ENCODE measurements around the gene FAM53A. TPM values are rescaled to one million over a fixed set of nuclear protein-coding genes. Genes with fewer than 3 reads are reported as not detected.
A peak's percentile ranks its signal among the peaks of the same experiment; 100 is the strongest.
"Not testable (repeated sequence)": the region's sequence is repeated elsewhere in the genome, so short reads cannot be mapped to it uniquely, and the experiment has no call there.

Gene FAM53A
- polyA plus RNA-seq, 2 of the 4 experiments (the other 2 are of a cell fraction) = 0.87 to 1.2 TPM

GRCh38 chr4:1607436-1608195 is 76.5 kb downstream of the FAM53A start:
- H3K27ac ChIP-seq; CTCF ChIA-PET; FAIRE-seq; H3K4me2 ChIP-seq; H3K9me3 ChIP-seq; POLR2A ChIA-PET; ATAC-seq; DNase-seq (ENCODE audit: low read depth in 1 of 2, low spot score in 1 of 2); H3K4me3 ChIP-seq: not testable (repeated sequence)
- peaks cover 10% of the 10 kb centered on the region; the same call in 1 of the 3 replicates for H3K4me1 ChIP-seq
- WGBS (ENCODE audit: missing lambda C conversion rate) = 75% methylated on average over 21 of the region's 23 CpGs

- H3K4me1 ChIP-seq = peaks cover 10% of the 10 kb centered on the region; the same call in 1 of the 3 replicates
- H3K9me3 ChIP-seq = no peaks in the 10 kb centered on the region
- no peak overlapping the region for H3K27ac ChIP-seq
- ChIA-PET CTCF (interaction anchor here (1.2 kb wide), 1 partner anchor 25 kb away, joined by 3 read pairs; no protein-coding TSS in a partner anchor), POLR2A (no interaction called here)
- ATAC-seq = peak in 1 of 2 experiments; percentile 46; a peak in 3 of 6 replicates
- no peak for FAIRE-seq
- no peak overlapping the region for H3K4me3 ChIP-seq
- TF ChIP-seq RCOR1 (IDR thresholded peaks at IDR 0.05; ENCODE audit: low read depth, low read length) (no peak), FOSL2 (IDR thresholded peaks at IDR 0.05) (no peak), FOSL2 (CRISPR knock-in tag; IDR thresholded peaks at IDR 0.05) (no peak), JUN (IDR thresholded peaks at IDR 0.05) (no peak), MYC (IDR thresholded peaks at IDR 0.05; ENCODE audit: borderline replicate concordance, low read length) (no peak), REST (IDR thresholded peaks at IDR 0.05) (no peak), BHLHE40 (IDR thresholded peaks at IDR 0.05; ENCODE audit: low read depth, low read length) (no peak)
- TF ChIP-seq, protein P1, sequence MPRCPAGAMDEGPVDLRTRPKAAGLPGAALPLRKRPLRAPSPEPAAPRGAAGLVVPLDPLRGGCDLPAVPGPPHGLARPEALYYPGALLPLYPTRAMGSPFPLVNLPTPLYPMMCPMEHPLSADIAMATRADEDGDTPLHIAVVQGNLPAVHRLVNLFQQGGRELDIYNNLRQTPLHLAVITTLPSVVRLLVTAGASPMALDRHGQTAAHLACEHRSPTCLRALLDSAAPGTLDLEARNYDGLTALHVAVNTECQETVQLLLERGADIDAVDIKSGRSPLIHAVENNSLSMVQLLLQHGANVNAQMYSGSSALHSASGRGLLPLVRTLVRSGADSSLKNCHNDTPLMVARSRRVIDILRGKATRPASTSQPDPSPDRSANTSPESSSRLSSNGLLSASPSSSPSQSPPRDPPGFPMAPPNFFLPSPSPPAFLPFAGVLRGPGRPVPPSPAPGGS (IDR thresholded peaks at IDR 0.05) = no peak
- TF ChIP-seq, protein P2, sequence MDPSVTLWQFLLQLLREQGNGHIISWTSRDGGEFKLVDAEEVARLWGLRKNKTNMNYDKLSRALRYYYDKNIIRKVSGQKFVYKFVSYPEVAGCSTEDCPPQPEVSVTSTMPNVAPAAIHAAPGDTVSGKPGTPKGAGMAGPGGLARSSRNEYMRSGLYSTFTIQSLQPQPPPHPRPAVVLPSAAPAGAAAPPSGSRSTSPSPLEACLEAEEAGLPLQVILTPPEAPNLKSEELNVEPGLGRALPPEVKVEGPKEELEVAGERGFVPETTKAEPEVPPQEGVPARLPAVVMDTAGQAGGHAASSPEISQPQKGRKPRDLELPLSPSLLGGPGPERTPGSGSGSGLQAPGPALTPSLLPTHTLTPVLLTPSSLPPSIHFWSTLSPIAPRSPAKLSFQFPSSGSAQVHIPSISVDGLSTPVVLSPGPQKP (IDR thresholded peaks at IDR 0.05; ENCODE audit: low read depth, low read length) = no peak
- DNase-seq (ENCODE audit: low read depth in 1 of 2, low spot score in 1 of 2) = no peak
- WGBS (ENCODE audit: missing lambda C conversion rate) = 92% methylated on average over 4 of the region's 19 CpGs
- no peak overlapping the region for H3K4me2 ChIP-seq
These were observed 79.4 kb downstream of the FAM53A start for GRCh38 chr4:1604706-1605205.

GRCh38 chr4:1604181-1604705 is 79.9 kb downstream of the FAM53A start:
- FAIRE-seq = no peak
- Histone ChIP-seq H3K4me3 (no peak overlapping the region), H3K4me1 (peaks cover 10% of the 10 kb centered on the region; the same call in 1 of the 3 replicates), H3K9me3 (no peaks in the 10 kb centered on the region), H3K27ac (0 out of 6 replicates have a peak overlapping the region, but pooled peaks of 1 of the 2 experiments have one; percentile 44), H3K4me2 (peak overlapping the region; percentile 26; the same call in 2 of the 3 replicates)
- ChIA-PET CTCF (no interaction called here), POLR2A (no interaction called here)
- peak; percentile 41 to 70; a peak in 3 of 6 replicates for ATAC-seq
- DNase-seq (ENCODE audit: low read depth in 1 of 2, low spot score in 1 of 2) = peak in 1 of 2 experiments; percentile 13
- WGBS (ENCODE audit: missing lambda C conversion rate) = 61% methylated on average over 9 of the region's 23 CpGs
- TF ChIP-seq EP300 (IDR thresholded peaks at IDR 0.05) = no peak
- TF ChIP-seq HOXB5 (CRISPR knock-in tag; IDR thresholded peaks at IDR 0.05) = no peak
- no peak for TF ChIP-seq ZSCAN20 (CRISPR knock-in tag; IDR thresholded peaks at IDR 0.05)
- TF ChIP-seq, protein P3, sequence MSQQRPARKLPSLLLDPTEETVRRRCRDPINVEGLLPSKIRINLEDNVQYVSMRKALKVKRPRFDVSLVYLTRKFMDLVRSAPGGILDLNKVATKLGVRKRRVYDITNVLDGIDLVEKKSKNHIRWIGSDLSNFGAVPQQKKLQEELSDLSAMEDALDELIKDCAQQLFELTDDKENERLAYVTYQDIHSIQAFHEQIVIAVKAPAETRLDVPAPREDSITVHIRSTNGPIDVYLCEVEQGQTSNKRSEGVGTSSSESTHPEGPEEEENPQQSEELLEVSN (IDR thresholded peaks at IDR 0.05; ENCODE audit: borderline replicate concordance, low read depth) = no peak
- TF ChIP-seq MAZ (IDR thresholded peaks at IDR 0.05; ENCODE audit: borderline replicate concordance, low read depth, low read length) = no peak
- TF ChIP-seq PBX3 (IDR thresholded peaks at IDR 0.05) = no peak
- TF ChIP-seq, protein P4, sequence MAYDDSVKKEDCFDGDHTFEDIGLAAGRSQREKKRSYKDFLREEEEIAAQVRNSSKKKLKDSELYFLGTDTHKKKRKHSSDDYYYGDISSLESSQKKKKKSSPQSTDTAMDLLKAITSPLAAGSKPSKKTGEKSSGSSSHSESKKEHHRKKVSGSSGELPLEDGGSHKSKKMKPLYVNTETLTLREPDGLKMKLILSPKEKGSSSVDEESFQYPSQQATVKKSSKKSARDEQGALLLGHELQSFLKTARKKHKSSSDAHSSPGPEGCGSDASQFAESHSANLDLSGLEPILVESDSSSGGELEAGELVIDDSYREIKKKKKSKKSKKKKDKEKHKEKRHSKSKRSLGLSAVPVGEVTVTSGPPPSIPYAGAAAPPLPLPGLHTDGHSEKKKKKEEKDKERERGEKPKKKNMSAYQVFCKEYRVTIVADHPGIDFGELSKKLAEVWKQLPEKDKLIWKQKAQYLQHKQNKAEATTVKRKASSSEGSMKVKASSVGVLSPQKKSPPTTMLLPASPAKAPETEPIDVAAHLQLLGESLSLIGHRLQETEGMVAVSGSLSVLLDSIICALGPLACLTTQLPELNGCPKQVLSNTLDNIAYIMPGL (CRISPR knock-in tag; IDR thresholded peaks at IDR 0.05; ENCODE audit: borderline replicate concordance) = no peak
- TF ChIP-seq, protein P2 (IDR thresholded peaks at IDR 0.05; ENCODE audit: low read depth, low read length) = no peak
- TF ChIP-seq EHF (CRISPR knock-in tag; IDR thresholded peaks at IDR 0.05) = no peak
- TF ChIP-seq TFCP2L1 (CRISPR knock-in tag; IDR thresholded peaks at IDR 0.05) = no peak
- TF ChIP-seq JUN (IDR thresholded peaks at IDR 0.05) = no peak
- no peak for TF ChIP-seq MAX (IDR thresholded peaks at IDR 0.05)

Data from A549 (cell line).